ENCODE data around the gene LRFN3.
"Not testable (repeated sequence)": the region's sequence is repeated elsewhere in the genome, so short reads cannot be mapped to it uniquely, and the experiment has no call there.

The LRFN3 gene

DNA sequence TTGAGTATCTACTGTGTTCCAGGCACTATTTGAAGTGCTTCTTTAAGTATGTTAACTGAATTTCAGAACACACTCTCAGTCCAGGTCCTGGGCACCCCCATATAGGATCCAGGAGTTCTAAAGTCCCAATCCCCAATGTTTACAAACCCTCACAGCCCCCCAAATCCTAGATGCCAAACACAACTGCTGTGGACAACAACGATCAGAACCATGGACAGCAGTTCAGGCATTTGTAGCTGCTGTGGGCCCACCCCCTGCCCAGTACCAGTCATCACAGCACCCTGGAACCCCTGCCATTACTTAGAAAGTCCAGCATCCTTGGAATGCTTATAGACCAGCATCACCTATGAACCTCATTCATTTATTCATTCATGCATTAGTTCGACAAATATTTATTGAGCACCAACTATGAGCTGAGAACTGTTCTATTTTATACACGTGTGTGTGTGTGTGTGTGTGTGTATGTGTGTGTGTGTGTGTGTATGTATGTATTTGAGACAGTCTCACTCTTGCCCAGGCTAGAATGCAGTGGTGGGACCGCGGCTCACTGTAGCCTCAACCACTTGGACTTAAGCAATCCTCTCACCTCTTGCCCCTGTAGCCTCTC lies 39.5 kb downstream of the LRFN3 start:
- peak; percentile 50 for DNase-seq (ENCODE audit: low spot score)

- no peak for DNase-seq (ENCODE audit: low spot score)
Measured at GRCh38 chr19:35977446-35978222, 41.5 kb downstream of the LRFN3 start.

DNA sequence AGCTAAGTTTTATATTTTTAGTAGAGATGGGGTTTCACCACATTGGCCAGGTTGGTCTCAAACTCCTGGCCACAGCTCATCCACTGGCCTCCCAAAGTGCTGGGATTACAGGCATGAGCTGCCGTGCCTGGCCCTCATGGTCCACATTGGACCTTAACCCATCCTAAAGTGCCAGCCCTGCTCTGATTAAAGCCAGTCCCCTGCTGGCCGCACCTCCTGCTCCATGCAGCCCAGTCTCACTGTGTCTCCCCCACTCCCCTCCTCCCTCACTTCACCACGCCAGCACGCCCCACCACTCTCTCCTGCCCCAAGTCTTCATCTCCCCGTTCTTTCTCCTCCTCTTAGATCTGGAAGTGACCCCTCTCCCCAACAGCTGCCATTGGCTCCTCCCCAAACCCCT lies 42.1 kb downstream of the LRFN3 start:
- no peak for DNase-seq (ENCODE audit: low spot score)

- no peak for DNase-seq (ENCODE audit: low spot score)
Measured at GRCh38 chr19:35978832-35979365, 42.7 kb downstream of the LRFN3 start.

DNA sequence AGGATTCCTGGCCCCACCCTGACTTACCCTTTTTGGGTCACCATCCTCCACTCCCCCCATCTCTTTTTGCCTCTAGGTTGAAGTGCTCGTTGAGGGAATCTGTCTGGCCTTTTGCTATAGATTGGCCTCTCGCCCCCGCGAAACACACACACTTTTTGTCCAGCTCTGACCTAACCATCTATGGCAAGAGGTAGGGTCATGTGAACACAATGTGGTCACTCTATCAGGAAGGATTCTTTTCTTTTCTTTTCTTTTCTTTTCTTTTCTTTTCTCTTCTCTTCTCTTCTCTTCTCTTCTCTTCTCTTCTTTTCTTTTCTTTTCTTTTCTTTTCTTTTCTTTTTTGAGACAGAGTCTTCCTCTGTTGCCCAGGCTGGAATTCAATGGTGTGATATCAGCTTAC lies 44.8 kb downstream of the LRFN3 start:
- DNase-seq (ENCODE audit: low spot score): not testable (repeated sequence)

GRCh38 chr19:35983177-35983576 lies 47.0 kb downstream of the LRFN3 start:
- DNase-seq (ENCODE audit: low spot score): no peak

DNA sequence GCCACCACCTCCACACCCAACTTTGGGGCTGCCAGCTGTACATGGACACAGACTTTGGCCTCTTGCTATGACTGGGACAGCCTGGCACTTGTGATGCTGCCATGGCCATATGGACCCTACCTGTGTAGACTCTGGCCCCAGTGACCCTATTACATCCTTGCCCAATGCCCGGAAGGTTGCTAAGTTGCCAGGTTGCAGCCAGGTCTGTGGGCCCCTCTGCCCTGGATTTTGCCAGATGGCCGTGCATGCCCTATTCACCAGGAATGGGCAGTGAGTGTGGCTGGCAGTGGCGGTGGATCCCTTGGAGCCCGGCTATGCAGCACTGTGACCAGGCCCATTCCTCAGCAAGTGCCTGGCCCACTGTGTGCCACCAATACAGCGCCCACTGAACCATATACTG lies 49.9 kb downstream of the LRFN3 start:
- no peak for DNase-seq (ENCODE audit: low spot score)

DNA sequence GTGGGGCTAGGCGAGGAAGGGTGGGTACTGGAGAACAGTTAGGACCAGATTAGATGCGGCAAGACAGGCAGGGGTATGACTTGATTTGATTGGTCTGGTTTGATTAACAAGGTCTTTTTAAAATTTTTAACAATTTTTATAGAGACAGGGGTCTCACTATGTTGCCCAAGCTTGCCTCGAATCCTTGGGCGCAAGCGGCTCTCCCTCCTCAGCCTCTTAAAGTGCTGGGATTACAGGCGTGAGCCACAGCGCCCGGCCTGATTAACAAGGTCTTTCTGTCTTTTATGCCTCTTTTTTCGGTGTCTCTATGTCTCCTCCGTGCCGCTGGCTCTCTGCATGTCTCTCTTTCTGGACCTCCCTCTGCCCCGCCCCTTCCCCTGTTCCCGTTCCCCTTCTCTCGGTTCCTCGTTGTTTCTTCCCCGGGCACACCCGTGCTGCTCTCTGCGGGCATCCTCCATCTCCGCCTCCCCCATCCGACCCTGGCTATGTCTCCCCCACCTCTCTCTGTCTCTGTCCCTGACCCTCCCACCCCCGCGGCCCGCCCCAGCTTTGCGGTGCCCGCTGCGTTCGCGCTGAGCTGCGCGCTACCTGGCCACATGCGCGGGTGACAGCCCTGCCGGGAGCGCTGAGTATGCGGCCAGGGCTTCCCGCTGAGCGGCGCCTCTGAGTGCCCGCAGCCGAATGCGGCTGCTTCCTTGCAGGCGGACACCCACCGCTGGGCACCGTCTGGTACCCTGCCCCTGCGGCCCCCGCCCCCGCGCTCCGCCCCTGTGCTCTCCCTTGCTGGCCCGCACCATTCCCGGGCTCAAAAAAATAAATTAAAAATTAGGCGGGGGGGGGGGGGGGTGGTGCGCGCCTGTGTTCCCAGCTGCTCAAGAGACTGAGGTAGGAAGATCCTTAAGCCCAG lies 50.7 kb downstream of the LRFN3 start:
- DNase-seq (ENCODE audit: low spot score): no peak

GRCh38 chr19:35987571-35987896 lies 51.4 kb downstream of the LRFN3 start:
- no peak for DNase-seq (ENCODE audit: low spot score)

DNA sequence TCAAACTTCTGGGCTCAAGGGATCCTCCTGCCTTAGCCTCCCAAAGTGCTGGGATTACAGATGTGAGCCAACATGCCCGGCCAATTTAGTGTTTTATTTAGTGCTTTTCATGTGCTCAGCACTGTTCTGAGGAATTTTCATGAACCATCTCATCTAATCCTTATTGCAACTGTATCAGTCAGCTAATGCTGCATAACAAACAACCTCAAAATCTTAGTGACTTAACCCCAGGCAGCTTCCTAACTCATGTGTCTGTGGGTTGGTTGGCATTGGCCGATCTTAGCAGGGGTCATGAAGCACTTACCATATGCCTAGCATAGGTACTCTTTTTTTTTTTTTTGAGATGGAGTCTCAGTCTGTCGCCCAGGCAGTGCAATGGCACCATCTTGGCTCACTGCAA lies 52.6 kb downstream of the LRFN3 start:
- no peak for DNase-seq (ENCODE audit: low spot score)

GRCh38 chr19:35990156-35990555 lies 54.0 kb downstream of the LRFN3 start:
- DNase-seq (ENCODE audit: low spot score): no peak

GRCh38 chr19:35990771-35991730 lies 54.9 kb downstream of the LRFN3 start:
- DNase-seq (ENCODE audit: low spot score): no peak

- no peak for DNase-seq (ENCODE audit: low spot score)
Measured at GRCh38 chr19:35991731-35992450, 55.7 kb downstream of the LRFN3 start.

DNA sequence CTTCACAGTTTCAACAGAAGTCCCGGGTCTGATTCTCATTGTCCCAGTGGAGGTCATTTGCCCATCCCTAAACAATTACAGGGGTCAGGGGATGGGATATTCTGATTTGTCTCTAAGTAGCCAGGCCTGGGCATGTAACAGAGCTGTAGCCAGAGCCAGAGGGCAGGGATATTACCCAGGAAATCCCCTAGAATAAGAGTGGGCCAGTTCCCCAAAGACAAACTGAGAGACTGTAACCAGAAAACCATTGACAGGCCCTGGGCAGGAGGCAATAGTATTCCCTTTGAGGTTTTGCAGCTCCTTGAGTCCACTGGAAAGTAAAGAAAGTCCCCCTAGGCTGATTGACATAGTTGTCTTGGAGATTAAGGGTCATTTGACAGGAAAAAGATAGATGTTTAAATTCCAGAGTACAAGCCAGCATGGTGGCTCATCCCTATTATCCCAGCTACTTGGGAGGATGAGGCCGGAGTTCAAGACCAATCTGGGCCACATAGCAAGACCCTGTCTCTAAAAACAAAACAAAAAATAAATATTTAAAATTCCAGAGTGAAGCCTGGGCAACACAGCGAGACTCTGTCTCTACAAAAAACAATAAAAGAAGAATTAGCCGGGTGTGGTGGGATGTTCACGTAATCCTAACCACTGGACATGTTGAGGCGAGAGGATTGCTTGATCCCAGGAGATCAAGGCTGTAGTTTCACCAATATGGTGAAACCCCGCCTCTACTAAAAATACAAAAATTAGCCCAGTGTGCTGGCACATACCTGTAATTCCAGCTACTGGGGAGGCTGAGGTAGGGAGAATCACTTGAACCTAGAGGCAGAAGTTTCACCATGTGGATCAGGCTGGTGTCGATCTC lies 57.0 kb downstream of the LRFN3 start:
- no peak for DNase-seq (ENCODE audit: low spot score)

DNA sequence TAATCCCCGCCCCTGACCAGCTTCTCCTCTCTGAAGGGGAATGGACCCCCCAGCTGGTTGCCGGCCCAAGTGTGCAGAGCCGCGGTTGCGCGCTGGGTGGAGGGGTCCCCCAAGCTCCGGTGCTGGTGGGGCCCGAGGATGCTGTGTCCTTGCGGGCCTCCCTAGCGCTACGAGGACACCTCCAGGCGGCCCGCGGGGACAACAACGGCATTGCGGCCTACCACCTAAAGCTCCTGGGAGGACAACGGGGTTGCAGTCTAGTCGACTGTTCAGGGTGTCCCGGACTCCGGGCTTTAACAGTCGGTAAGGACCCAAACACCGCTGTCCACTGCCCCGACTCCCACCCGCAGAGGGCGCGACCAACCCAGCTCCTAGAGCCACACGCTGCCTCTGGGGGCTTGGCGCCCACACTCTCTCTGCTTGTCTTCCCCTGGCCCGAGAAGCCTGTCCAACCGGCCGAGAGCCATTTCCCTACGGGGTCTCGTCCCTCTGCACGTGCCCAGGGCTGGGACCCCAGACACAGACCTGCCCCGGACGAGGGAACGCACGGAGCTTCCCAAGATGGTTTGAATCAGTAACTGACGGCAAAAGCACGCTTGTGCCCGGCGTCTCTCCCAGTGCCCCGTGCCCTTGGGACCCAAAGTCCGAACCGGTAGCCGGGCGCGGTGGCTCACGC lies 57.9 kb downstream of the LRFN3 start:
- no peak for DNase-seq (ENCODE audit: low spot score)

Data from hepatic stellate cell (primary cell).